ENCODE measurements around the gene SREK1. TPM values are rescaled to one million over a fixed set of nuclear protein-coding genes. Genes with fewer than 3 reads are reported as not detected.

SREK1 gene
- total RNA-seq, 1 donor from 2014 or later = 31.6 TPM

- no peak for TF ChIP-seq CTCF (IDR thresholded peaks at IDR 0.05)
- Histone ChIP-seq H3K27ac (no peak overlapping the region), H3K4me1 (no peaks in the 10 kb centered on the region), H3K9me3 (no peaks in the 10 kb centered on the region), H3K4me3 (no peak overlapping the region), H3K27me3 (no peaks in the 10 kb centered on the region), H3K36me3 (peaks cover 30 to 75% of the 10 kb centered on the region in 2 donors)
- intact Hi-C loops (cut with DNase I) = no loop called here
- no peak for DNase-seq (ENCODE audit: low spot score in 2 of 2)
Observed at GRCh38 chr5:66174338-66174737, 30.2 kb downstream of the SREK1 start.

- no peak for DNase-seq (ENCODE audit: low spot score in 2 of 2)
- H3K27me3 ChIP-seq = no peaks in the 10 kb centered on the region
- H3K27ac ChIP-seq = no peak overlapping the region
- H3K36me3 ChIP-seq = peaks cover 38 to 81% of the 10 kb centered on the region in 2 donors
- TF ChIP-seq CTCF (IDR thresholded peaks at IDR 0.05) = no peak
- intact Hi-C loops (cut with DNase I) = no loop called here
- no peaks in the 10 kb centered on the region for H3K4me1 ChIP-seq
- H3K9me3 ChIP-seq = no peaks in the 10 kb centered on the region
- no peak overlapping the region for H3K4me3 ChIP-seq
Observed at GRCh38 chr5:66178799-66179198, 34.7 kb downstream of the SREK1 start.

- no peak for DNase-seq (ENCODE audit: low spot score in 2 of 2)
- Histone ChIP-seq H3K27me3 (no peaks in the 10 kb centered on the region), H3K4me3 (no peak overlapping the region), H3K27ac (no peak overlapping the region), H3K36me3 (peaks cover 40 to 82% of the 10 kb centered on the region in 2 donors), H3K9me3 (no peaks in the 10 kb centered on the region), H3K4me1 (no peaks in the 10 kb centered on the region)
- TF ChIP-seq CTCF (IDR thresholded peaks at IDR 0.05) = no peak
- intact Hi-C loops (cut with DNase I) = no loop called here
Observed at GRCh38 chr5:66179297-66180051, 35.4 kb downstream of the SREK1 start.

GRCh38 chr5:66180282-66181155 lies 36.4 kb downstream of the SREK1 start:
- Histone ChIP-seq H3K9me3 (no peaks in the 10 kb centered on the region), H3K36me3 (peaks cover 36 to 74% of the 10 kb centered on the region in 2 donors), H3K27ac (no peak overlapping the region), H3K4me1 (no peaks in the 10 kb centered on the region), H3K27me3 (no peaks in the 10 kb centered on the region), H3K4me3 (no peak overlapping the region)
- DNase-seq (ENCODE audit: low spot score in 2 of 2) = no peak
- intact Hi-C loops (cut with DNase I) = no loop called here
- no peak for TF ChIP-seq CTCF (IDR thresholded peaks at IDR 0.05)

- no peak for TF ChIP-seq CTCF (IDR thresholded peaks at IDR 0.05)
- Histone ChIP-seq H3K36me3 (peaks cover 7 to 25% of the 10 kb centered on the region in 2 donors), H3K27me3 (no peaks in the 10 kb centered on the region), H3K9me3 (no peaks in the 10 kb centered on the region), H3K4me1 (no peaks in the 10 kb centered on the region), H3K27ac (no peak overlapping the region), H3K4me3 (no peak overlapping the region)
- no peak for DNase-seq (ENCODE audit: low spot score in 2 of 2)
- intact Hi-C loops (cut with DNase I) = no loop called here
Observed at GRCh38 chr5:66186108-66186507, 42.0 kb downstream of the SREK1 start.

Measured in ascending aorta (tissue), 2 donors.